K562 (cell line): Measurements from ENCODE around the gene SYNPO2.

Experiments used
- CBX1 ChIP-seq: sonication (generic); IDR thresholded peaks from 2 replicates; pipeline ENCODE4 v1.6.1; 2016; ENCODE audit warnings: antibody characterized with exemption, low read depth, mild to moderate bottlenecking
- EZH2 ChIP-seq: IDR thresholded peaks from 2 replicates; pipeline ENCODE4 v1.6.1; 2012; ENCODE audit warnings: low read depth, mild to moderate bottlenecking, inconsistent platforms, low read length, borderline replicate concordance
- FOS ChIP-seq: IDR thresholded peaks from 3 replicates; pipeline ENCODE4 v1.6.1; 2011; ENCODE audit not compliant: insufficient read length; ENCODE audit errors: extremely low read depth
- GABPA ChIP-seq: fragments of 200-800 bp; sonication (Bioruptor generic); conservative IDR thresholded peaks from 2 replicates; pipeline ENCODE4 v1.6.1; 2016; ENCODE audit warnings: low read depth, missing genetic modification characterization, missing compliant biosample characterization
- HLTF ChIP-seq: fragments of 450-650 bp; IDR thresholded peaks from 2 replicates; pipeline ENCODE4 v1.6.1; 2016
- NFRKB ChIP-seq: fragments of 450-650 bp; IDR thresholded peaks from 2 replicates; pipeline ENCODE4 v1.6.1; 2016; ENCODE audit warnings: low read depth
- POLR2AphosphoS5 ChIP-seq: IDR thresholded peaks from 2 replicates; pipeline ENCODE4 v1.6.1; 2011; ENCODE audit warnings: mild to moderate bottlenecking, low read depth, low read length, moderate library complexity; ENCODE audit not compliant: control insufficient read depth, insufficient read depth
- SRSF9 ChIP-seq: fragments of 200-400 bp; formaldehyde crosslinking; IDR thresholded peaks from 2 replicates; pipeline ENCODE4 v1.6.1; 2017; ENCODE audit warnings: low read depth, low read length, borderline replicate concordance
- TAF7 ChIP-seq: fragments of 450-650 bp; IDR thresholded peaks from 2 replicates; pipeline ENCODE4 v1.6.1; 2016; ENCODE audit warnings: missing genetic modification characterization, missing compliant biosample characterization
- TBL1XR1 ChIP-seq, 2 experiments: IDR thresholded peaks; 2 replicates each; pipeline ENCODE4 v1.6.1; 2012; ENCODE audit warnings: improper control_type of control experiment in 2 of 2, low read length in 2 of 2, mild to moderate bottlenecking in 1 of 2
- TF ChIP-seq, protein P1 (sequence below), 3 experiments: IDR thresholded peaks in 2 of 3; conservative IDR thresholded peaks in 1 of 3; 2 replicates each; pipeline ENCODE4 v1.5.1; 2011 to 2012; ENCODE audit warnings: low read length in 3 of 3, mild to moderate bottlenecking in 3 of 3, control low read depth in 2 of 3, improper control_type of control experiment in 1 of 3, inconsistent platforms in 1 of 3, low read depth in 1 of 3, mixed read lengths in 1 of 3, moderate library complexity in 1 of 3; ENCODE audit not compliant: insufficient read depth in 2 of 3
- TF ChIP-seq, protein P2 (sequence below): fragments of 450-650 bp; formaldehyde crosslinking; conservative IDR thresholded peaks from 2 replicates; pipeline ENCODE4 v1.4.0; 2022; ENCODE audit warnings: mild to moderate bottlenecking, missing genetic modification characterization

- no peak for TF ChIP-seq TBL1XR1 (IDR thresholded peaks at IDR 0.05; ENCODE audit: low read length in 2 of 2)
- no peak for TF ChIP-seq GABPA (tag)
- no peak for TF ChIP-seq CBX1
- no peak for TF ChIP-seq FOS
- TF ChIP-seq, protein P1, sequence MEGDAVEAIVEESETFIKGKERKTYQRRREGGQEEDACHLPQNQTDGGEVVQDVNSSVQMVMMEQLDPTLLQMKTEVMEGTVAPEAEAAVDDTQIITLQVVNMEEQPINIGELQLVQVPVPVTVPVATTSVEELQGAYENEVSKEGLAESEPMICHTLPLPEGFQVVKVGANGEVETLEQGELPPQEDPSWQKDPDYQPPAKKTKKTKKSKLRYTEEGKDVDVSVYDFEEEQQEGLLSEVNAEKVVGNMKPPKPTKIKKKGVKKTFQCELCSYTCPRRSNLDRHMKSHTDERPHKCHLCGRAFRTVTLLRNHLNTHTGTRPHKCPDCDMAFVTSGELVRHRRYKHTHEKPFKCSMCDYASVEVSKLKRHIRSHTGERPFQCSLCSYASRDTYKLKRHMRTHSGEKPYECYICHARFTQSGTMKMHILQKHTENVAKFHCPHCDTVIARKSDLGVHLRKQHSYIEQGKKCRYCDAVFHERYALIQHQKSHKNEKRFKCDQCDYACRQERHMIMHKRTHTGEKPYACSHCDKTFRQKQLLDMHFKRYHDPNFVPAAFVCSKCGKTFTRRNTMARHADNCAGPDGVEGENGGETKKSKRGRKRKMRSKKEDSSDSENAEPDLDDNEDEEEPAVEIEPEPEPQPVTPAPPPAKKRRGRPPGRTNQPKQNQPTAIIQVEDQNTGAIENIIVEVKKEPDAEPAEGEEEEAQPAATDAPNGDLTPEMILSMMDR (IDR thresholded peaks at IDR 0.05 in 2 of 3, conservative IDR thresholded peaks at IDR 0.05 in 1 of 3; ENCODE audit: insufficient read depth in 2 of 3, low read depth in 1 of 3, low read length in 3 of 3): no peak
- no peak for TF ChIP-seq POLR2AphosphoS5
- TF ChIP-seq, protein P2, sequence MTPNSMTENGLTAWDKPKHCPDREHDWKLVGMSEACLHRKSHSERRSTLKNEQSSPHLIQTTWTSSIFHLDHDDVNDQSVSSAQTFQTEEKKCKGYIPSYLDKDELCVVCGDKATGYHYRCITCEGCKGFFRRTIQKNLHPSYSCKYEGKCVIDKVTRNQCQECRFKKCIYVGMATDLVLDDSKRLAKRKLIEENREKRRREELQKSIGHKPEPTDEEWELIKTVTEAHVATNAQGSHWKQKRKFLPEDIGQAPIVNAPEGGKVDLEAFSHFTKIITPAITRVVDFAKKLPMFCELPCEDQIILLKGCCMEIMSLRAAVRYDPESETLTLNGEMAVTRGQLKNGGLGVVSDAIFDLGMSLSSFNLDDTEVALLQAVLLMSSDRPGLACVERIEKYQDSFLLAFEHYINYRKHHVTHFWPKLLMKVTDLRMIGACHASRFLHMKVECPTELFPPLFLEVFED (CRISPR knock-in tag): no peak
- no peak for TF ChIP-seq TAF7
- TF ChIP-seq NFRKB: no peak
- TF ChIP-seq HLTF: no peak
- no peak for TF ChIP-seq EZH2
- no peak for TF ChIP-seq SRSF9
Observed at GRCh38 chr4:118981171-118981838, 92.7 kb downstream of the SYNPO2 start.
